SK-N-SH treated with all-trans-retinoic acid at 6 μM for 48 hours (cell line): Measurements from ENCODE around the gene FHOD3.

Experiments used
- ARNTL ChIP-seq: fragments of 450-650 bp; formaldehyde crosslinking; IDR thresholded peaks from 2 replicates; pipeline ENCODE4 v1.5.0; 2020; ENCODE audit warnings: low read depth, mild to moderate bottlenecking, moderate library complexity, borderline replicate concordance
- BACH2 ChIP-seq: fragments of 250-450 bp; sonication (Bioruptor Pico); IDR thresholded peaks from 2 replicates; pipeline ENCODE4 v1.9.0; 2021; ENCODE audit warnings: mild to moderate bottlenecking, borderline replicate concordance
- CSDC2 ChIP-seq: fragments of 250-450 bp; sonication (Bioruptor Pico); IDR thresholded peaks from 2 replicates; pipeline ENCODE4 v1.5.0; 2020; ENCODE audit warnings: mild to moderate bottlenecking, moderate library complexity
- ESRRG ChIP-seq: fragments of 250-450 bp; sonication (Bioruptor Pico); IDR thresholded peaks from 2 replicates; pipeline ENCODE4 v1.6.1; 2021; ENCODE audit warnings: mild to moderate bottlenecking
- GLIS3 ChIP-seq: fragments of 250-450 bp; sonication (Bioruptor Pico); IDR thresholded peaks from 2 replicates; pipeline ENCODE4 v1.5.0; 2020; ENCODE audit warnings: mild to moderate bottlenecking, moderate library complexity
- PPARA ChIP-seq: fragments of 250-450 bp; sonication (Bioruptor Pico); IDR thresholded peaks from 2 replicates; pipeline ENCODE4 v1.5.0; 2020; ENCODE audit warnings: mild to moderate bottlenecking, borderline replicate concordance
- RARB ChIP-seq: fragments of 250-450 bp; sonication (Bioruptor Pico); IDR thresholded peaks from 2 replicates; pipeline ENCODE4 v1.8.0; 2021; ENCODE audit warnings: mild to moderate bottlenecking, moderate library complexity
- ZC3H10 ChIP-seq: fragments of 250-450 bp; sonication (Bioruptor Pico); IDR thresholded peaks from 2 replicates; pipeline ENCODE4 v1.5.1; 2021; ENCODE audit warnings: mild to moderate bottlenecking, moderate library complexity
- ZFP3 ChIP-seq: fragments of 250-450 bp; sonication (Bioruptor Pico); IDR thresholded peaks from 2 replicates; pipeline ENCODE4 v1.5.0; 2020; ENCODE audit warnings: mild to moderate bottlenecking, moderate library complexity
- ZFP30 ChIP-seq: fragments of 450-650 bp; formaldehyde crosslinking; IDR thresholded peaks from 2 replicates; pipeline ENCODE4 v1.5.0; 2022; ENCODE audit warnings: mild to moderate bottlenecking, moderate library complexity
- ZNF565 ChIP-seq: fragments of 450-650 bp; formaldehyde crosslinking; conservative IDR thresholded peaks from 2 replicates; pipeline ENCODE4 v1.5.0; 2020; ENCODE audit warnings: low read depth, mild to moderate bottlenecking, moderate library complexity
- TF ChIP-seq, protein P1 (sequence below): fragments of 250-450 bp; sonication (Bioruptor Pico); IDR thresholded peaks from 2 replicates; pipeline ENCODE4 v1.5.1; 2020; ENCODE audit warnings: low read depth, mild to moderate bottlenecking, moderate library complexity
- TF ChIP-seq, protein P2 (sequence below): fragments of 250-450 bp; sonication (Bioruptor Pico); IDR thresholded peaks from 2 replicates; pipeline ENCODE4 v1.8.0; 2020; ENCODE audit warnings: mild to moderate bottlenecking, moderate library complexity, borderline replicate concordance
- TF ChIP-seq, protein P3 (sequence below): fragments of 250-450 bp; sonication (Bioruptor Pico); IDR thresholded peaks from 2 replicates; pipeline ENCODE4 v1.8.0; 2021; ENCODE audit warnings: low read depth, mild to moderate bottlenecking, moderate library complexity, borderline replicate concordance

DNA sequence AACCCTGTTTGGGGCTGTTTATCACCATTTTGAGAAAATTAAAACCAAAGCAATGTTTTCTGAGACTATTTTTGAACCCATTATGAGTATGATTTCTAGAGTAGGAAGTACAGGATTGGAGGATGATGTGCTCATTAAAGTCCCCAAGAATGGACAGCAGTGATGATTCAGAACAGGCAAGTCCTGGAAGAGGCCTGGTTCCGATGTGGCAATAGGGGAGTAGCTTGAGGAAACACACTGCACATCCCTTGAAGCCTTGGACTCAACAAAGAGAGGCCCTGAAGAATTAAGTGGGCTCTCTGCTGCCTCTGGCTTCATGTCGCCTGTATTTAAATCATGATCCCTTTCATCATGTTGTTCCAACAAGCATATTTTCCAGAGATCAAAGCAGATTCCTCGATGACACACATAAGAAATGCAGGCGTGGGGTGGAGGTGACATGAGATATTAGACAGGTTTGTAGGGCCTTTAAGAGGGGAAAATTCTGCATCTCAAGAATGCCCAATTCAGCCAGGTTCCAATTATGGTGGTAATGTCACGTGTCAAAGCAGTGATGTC is 242.2 kb downstream of the FHOD3 start:
- TF ChIP-seq CSDC2, result no peak
- no peak for TF ChIP-seq ZC3H10 (CRISPR knock-in tag)
- TF ChIP-seq, protein P1, sequence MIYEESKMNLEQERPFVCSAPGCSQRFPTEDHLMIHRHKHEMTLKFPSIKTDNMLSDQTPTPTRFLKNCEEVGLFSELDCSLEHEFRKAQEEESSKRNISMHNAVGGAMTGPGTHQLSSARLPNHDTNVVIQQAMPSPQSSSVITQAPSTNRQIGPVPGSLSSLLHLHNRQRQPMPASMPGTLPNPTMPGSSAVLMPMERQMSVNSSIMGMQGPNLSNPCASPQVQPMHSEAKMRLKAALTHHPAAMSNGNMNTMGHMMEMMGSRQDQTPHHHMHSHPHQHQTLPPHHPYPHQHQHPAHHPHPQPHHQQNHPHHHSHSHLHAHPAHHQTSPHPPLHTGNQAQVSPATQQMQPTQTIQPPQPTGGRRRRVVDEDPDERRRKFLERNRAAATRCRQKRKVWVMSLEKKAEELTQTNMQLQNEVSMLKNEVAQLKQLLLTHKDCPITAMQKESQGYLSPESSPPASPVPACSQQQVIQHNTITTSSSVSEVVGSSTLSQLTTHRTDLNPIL (CRISPR knock-in tag), result no peak
- TF ChIP-seq ZFP3 (CRISPR knock-in tag), result no peak
- no peak for TF ChIP-seq BACH2 (CRISPR knock-in tag)
- no peak for TF ChIP-seq RARB (CRISPR knock-in tag)
- TF ChIP-seq GLIS3, result no peak
- TF ChIP-seq, protein P2, sequence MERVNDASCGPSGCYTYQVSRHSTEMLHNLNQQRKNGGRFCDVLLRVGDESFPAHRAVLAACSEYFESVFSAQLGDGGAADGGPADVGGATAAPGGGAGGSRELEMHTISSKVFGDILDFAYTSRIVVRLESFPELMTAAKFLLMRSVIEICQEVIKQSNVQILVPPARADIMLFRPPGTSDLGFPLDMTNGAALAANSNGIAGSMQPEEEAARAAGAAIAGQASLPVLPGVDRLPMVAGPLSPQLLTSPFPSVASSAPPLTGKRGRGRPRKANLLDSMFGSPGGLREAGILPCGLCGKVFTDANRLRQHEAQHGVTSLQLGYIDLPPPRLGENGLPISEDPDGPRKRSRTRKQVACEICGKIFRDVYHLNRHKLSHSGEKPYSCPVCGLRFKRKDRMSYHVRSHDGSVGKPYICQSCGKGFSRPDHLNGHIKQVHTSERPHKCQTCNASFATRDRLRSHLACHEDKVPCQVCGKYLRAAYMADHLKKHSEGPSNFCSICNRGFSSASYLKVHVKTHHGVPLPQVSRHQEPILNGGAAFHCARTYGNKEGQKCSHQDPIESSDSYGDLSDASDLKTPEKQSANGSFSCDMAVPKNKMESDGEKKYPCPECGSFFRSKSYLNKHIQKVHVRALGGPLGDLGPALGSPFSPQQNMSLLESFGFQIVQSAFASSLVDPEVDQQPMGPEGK (CRISPR knock-in tag), result no peak
- TF ChIP-seq PPARA (CRISPR knock-in tag), result no peak
- TF ChIP-seq ZFP30 (CRISPR knock-in tag), result no peak
- TF ChIP-seq, protein P3, sequence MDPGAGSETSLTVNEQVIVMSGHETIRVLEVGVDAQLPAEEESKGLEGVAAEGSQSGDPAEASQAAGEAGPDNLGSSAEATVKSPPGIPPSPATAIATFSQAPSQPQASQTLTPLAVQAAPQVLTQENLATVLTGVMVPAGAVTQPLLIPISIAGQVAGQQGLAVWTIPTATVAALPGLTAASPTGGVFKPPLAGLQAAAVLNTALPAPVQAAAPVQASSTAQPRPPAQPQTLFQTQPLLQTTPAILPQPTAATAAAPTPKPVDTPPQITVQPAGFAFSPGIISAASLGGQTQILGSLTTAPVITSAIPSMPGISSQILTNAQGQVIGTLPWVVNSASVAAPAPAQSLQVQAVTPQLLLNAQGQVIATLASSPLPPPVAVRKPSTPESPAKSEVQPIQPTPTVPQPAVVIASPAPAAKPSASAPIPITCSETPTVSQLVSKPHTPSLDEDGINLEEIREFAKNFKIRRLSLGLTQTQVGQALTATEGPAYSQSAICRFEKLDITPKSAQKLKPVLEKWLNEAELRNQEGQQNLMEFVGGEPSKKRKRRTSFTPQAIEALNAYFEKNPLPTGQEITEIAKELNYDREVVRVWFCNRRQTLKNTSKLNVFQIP (CRISPR knock-in tag), result no peak
- TF ChIP-seq ZNF565, result no peak
- no peak for TF ChIP-seq ESRRG (CRISPR knock-in tag)
- no peak for TF ChIP-seq ARNTL
